ENCODE data around the gene MLLT10. TPM values are rescaled to one million over a fixed set of nuclear protein-coding genes. Genes with fewer than 3 reads are reported as not detected.

MLLT10 gene
- total RNA-seq, 4 donors from 2014 or later: 46.3 to 109 (median 57.7) TPM

- Histone ChIP-seq H3K4me1 (peaks cover 0 to 9% of the 10 kb centered on the region in 2 donors), H3K27ac (peak overlapping the region; percentile 78 to 88 (median 83)), H3K27me3 (no peaks in the 10 kb centered on the region), H3K4me3 (replicated peaks in 1 of 3) (peak overlapping the region in 2 of 3 donors; percentile 2 to 57), H3K36me3 (no peaks in the 10 kb centered on the region), H3K9me3 (no peaks in the 10 kb centered on the region)
- intact Hi-C loops (cut with DNase I): no loop called here
- peak in 1 of 2 donors; percentile 41 for DNase-seq
- WGBS, 2 donors: 22 to 26% methylated on average over 16 of the region's 16 CpGs
- no peak for TF ChIP-seq CTCF (IDR thresholded peaks at IDR 0.05)
- TF ChIP-seq POLR2A (IDR thresholded peaks at IDR 0.05): peak in 1 of 2 donors; percentile 28
These were observed 15.2 kb upstream of the MLLT10 start for GRCh38 chr10:21518641-21519396.

- intact Hi-C loops (cut with DNase I): no loop called here
- peaks cover 0 to 9% of the 10 kb centered on the region in 2 donors for H3K4me1 ChIP-seq
- H3K27ac ChIP-seq: peak overlapping the region; percentile 78 to 88 (median 83)
- WGBS, 2 donors: 30 to 51% methylated on average over 11 of the region's 11 CpGs
- TF ChIP-seq CTCF (IDR thresholded peaks at IDR 0.05) (no peak), POLR2A (IDR thresholded peaks at IDR 0.05) (no peak)
- no peaks in the 10 kb centered on the region for H3K27me3 ChIP-seq
- no peaks in the 10 kb centered on the region for H3K9me3 ChIP-seq
- no peak for DNase-seq
- H3K4me3 ChIP-seq (replicated peaks in 1 of 3): peak overlapping the region in 1 of 3 donors; percentile 57
- no peaks in the 10 kb centered on the region for H3K36me3 ChIP-seq
These were observed 14.6 kb upstream of the MLLT10 start for GRCh38 chr10:21519397-21519933.

- intact Hi-C loops (cut with DNase I): loop anchor here (10.0 kb wide), 1 partner anchor 805 kb away; the partner anchor contains the start of gene BMI1
- Histone ChIP-seq H3K36me3 (no peaks in the 10 kb centered on the region), H3K27me3 (no peaks in the 10 kb centered on the region), H3K4me1 (peaks cover 0 to 9% of the 10 kb centered on the region in 2 donors), H3K4me3 (replicated peaks in 1 of 3) (peak overlapping the region in 1 of 3 donors; percentile 57), H3K9me3 (no peaks in the 10 kb centered on the region), H3K27ac (peak overlapping the region; percentile 78 to 88 (median 83))
- 24 to 25% methylated on average over 12 of the region's 12 CpGs for WGBS, 2 donors
- no peak for TF ChIP-seq CTCF (IDR thresholded peaks at IDR 0.05)
- TF ChIP-seq POLR2A (IDR thresholded peaks at IDR 0.05): peak in 1 of 2 donors; percentile 40
- DNase-seq: no peak
These were observed 14.0 kb upstream of the MLLT10 start for GRCh38 chr10:21519941-21520436.

- Histone ChIP-seq H3K27ac (peak overlapping the region; percentile 78 to 88 (median 83)), H3K27me3 (no peaks in the 10 kb centered on the region), H3K36me3 (no peaks in the 10 kb centered on the region), H3K4me1 (peaks cover 0 to 9% of the 10 kb centered on the region in 2 donors), H3K9me3 (no peaks in the 10 kb centered on the region), H3K4me3 (replicated peaks in 1 of 3) (no peak overlapping the region)
- TF ChIP-seq CTCF (IDR thresholded peaks at IDR 0.05) (no peak), POLR2A (IDR thresholded peaks at IDR 0.05) (no peak)
- intact Hi-C loops (cut with DNase I): loop anchor here (10.0 kb wide), 1 partner anchor 804 kb away; the partner anchor contains the start of gene BMI1
- DNase-seq: no peak
These were observed 13.5 kb upstream of the MLLT10 start for GRCh38 chr10:21520509-21520908.

- Histone ChIP-seq H3K4me1 (peaks cover 0 to 9% of the 10 kb centered on the region in 2 donors), H3K4me3 (replicated peaks in 1 of 3) (no peak overlapping the region), H3K27me3 (no peaks in the 10 kb centered on the region), H3K9me3 (no peaks in the 10 kb centered on the region), H3K36me3 (no peaks in the 10 kb centered on the region), H3K27ac (peak overlapping the region; percentile 78 to 88 (median 83))
- TF ChIP-seq CTCF (IDR thresholded peaks at IDR 0.05) (no peak), POLR2A (IDR thresholded peaks at IDR 0.05) (no peak)
- 59 to 63% methylated on average over 8 of the region's 8 CpGs for WGBS, 2 donors
- intact Hi-C loops (cut with DNase I): loop anchor here (10.0 kb wide), 1 partner anchor 804 kb away; the partner anchor contains the start of gene BMI1
- DNase-seq: no peak
These were observed 13.1 kb upstream of the MLLT10 start for GRCh38 chr10:21520949-21521348.

All from thyroid gland (tissue), 4 donors.